Kidney tubule cell (primary cell): ENCODE results near the gene CXorf66.
"Not testable (repeated sequence)": the region's sequence is repeated elsewhere in the genome, so short reads cannot be mapped to it uniquely, and the experiment has no call there.

Source experiments
- DNase-seq: peaks from one replicate; pipeline ENCODE4 v3.0.0-alpha.2; 2018; ENCODE audit warnings: low spot score

The CXorf66 gene

GRCh38 chrX:139924696-139925095 is 40.6 kb downstream of the CXorf66 start:
- no peak for DNase-seq

DNA sequence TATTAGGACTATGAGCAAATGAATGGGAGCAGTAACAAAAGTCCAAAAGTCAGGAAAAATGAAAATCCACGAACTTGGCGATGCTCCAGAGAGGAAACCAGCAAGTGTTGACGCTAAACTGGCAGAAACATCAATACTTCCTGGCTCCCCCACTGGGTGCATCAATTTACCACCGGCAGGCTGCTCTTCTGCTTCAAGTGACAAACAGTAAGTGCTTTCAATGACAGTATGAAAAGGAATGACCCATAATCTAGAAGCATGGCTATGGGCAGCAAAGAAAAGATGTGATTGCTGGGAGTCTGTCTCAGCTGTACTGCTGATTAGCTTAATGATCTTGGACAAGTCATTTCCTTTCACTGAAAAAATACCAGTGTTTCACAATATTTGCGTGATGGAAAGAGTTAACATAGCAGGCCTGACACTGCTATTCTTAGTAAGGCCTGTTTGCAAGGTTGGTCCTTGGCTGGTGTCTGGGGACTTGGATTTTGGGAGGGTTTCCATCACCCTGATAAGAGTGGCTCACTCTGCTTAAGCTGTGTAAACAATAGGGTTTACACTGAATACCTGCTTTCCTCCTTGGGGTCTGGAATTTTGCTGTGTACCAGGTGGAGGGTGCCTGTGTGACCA is 41.1 kb downstream of the CXorf66 start:
- DNase-seq = no peak

DNA sequence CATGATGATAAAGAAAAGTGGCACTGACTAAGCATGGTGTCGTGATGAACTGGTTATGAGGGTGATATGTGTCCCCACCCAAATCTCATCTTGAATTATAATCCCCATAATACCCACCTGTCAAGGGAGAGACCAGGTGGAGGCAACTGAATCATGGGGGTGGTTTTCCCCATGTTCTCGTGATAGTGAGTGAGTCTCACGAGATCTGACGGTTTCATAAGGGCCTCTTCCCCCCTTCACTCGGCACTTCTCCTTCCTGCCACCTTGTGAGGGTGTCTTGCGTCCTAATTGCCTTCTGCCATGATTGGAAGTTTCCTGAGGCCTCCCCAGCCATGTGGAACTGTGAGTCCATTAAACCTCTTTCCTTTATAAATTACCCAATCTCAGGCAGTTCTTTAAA is 44.2 kb downstream of the CXorf66 start:
- not testable (repeated sequence) for DNase-seq

DNA sequence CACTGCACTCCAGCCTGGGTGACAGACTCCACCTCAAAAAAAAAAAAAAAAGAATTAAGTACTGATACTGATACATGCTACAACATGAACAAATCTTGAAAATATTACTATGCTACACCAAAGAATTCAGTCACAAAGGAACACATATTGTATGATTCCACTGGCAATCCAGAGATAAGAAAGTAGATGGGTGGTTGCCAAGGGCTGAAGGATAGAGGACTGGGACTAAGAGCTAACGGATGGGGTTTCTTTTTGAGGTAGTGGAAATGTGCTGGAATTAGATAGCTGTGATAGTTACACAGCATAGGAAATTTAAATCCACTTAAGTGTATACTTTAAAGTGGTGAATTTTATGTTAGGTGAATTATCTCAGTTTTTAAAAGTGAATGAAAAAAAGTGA is 45.0 kb downstream of the CXorf66 start:
- DNase-seq = no peak

DNA sequence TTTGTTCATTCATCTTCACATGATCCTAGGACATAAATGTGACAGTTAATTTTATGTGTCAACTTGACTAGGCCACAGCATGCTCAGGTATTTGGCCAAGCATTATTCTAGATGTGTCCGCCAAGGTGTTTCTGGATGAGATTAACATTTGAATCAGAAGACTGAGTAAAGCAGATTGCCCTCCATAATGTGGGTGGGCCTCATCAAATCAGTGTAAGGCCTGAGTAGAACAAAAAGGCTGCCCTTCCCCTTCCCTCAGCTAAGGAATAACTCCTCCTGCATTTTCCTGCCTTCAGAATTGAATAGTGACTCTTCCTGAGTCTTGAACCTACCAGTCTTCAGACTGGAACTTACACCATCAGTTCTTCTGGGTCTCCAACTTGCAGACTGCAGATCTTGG is 50.9 kb downstream of the CXorf66 start:
- DNase-seq = no peak

DNA sequence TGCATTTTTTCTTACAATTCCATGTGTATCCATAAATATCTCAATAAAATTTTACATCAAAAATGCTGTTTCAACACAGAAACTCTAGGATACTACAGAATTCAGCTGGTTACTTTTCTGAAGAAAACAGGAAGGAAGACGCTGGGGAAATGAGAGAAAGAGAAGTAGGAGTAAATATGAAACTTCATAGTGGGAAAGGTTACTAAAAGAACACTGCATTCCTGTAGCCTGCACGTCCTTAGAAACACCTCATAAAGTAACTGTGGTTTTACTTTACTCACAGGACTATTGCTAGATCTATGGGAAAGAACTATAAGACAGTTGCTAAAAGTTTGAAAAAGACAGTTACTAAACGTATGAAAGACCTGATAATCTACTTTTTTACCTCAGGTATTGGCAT is 55.6 kb downstream of the CXorf66 start:
- DNase-seq = no peak

GRCh38 chrX:139907078-139907477 is 58.2 kb downstream of the CXorf66 start:
- no peak for DNase-seq

- no peak for DNase-seq
Measured at GRCh38 chrX:139905743-139906142, 59.6 kb downstream of the CXorf66 start.
